ENCODE results near the gene PLA2G2C.
"Not testable (repeated sequence)": the region's sequence is repeated elsewhere in the genome, so short reads cannot be mapped to it uniquely, and the experiment has no call there.

PLA2G2C gene

GRCh38 chr1:20139776-20140612, 46.3 kb downstream of the PLA2G2C start:
- no peak overlapping the region for H3K27ac ChIP-seq
- TF ChIP-seq ZFX (IDR thresholded peaks at IDR 0.05; ENCODE audit: borderline replicate concordance): no peak
- TF ChIP-seq CTCF (IDR thresholded peaks at IDR 0.05): no peak

- H3K27ac ChIP-seq: no peak within 1 kb of the TSS
- TF ChIP-seq ZFX (IDR thresholded peaks at IDR 0.05; ENCODE audit: borderline replicate concordance) (no peak), CTCF (IDR thresholded peaks at IDR 0.05) (no peak)
Measured at GRCh38 chr1:20138961-20139550, 47.3 kb downstream of the PLA2G2C start, which contains the start of gene PLA2G2F. Gene PLA2G2F (plus strand): TSS chr1:20139323. CDS start chr1:20139428, 105 bp downstream.

GRCh38 chr1:20138346-20138745, 48.0 kb downstream of the PLA2G2C start:
- TF ChIP-seq CTCF (IDR thresholded peaks at IDR 0.05) (no peak), ZFX (IDR thresholded peaks at IDR 0.05; ENCODE audit: borderline replicate concordance) (no peak)
- H3K27ac ChIP-seq: no peak overlapping the region

GRCh38 chr1:20137604-20138003, 48.7 kb downstream of the PLA2G2C start:
- TF ChIP-seq CTCF (IDR thresholded peaks at IDR 0.05): no peak
- no peak for TF ChIP-seq ZFX (IDR thresholded peaks at IDR 0.05; ENCODE audit: borderline replicate concordance)
- H3K27ac ChIP-seq: no peak overlapping the region

DNA sequence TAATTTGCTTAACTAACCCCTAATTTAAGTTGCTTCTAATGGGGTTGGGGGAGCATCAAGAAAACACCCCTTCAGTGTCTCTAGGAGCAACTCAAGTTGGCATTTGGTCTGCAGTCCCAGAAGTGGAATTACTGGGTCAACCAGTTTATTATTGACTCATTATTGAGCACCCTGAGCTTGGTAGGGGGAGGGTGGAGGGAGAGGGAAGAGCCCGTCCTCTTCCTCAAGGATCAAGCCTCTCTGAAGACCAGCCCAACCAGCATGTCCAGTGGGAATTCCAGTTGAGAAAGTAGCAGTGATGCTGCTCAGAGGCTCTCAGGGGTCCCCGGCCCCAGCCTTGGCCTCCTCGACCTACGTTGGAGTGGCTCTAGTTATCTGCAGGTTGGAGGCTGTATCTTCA, 49.3 kb downstream of the PLA2G2C start:
- no peak overlapping the region for H3K27ac ChIP-seq
- TF ChIP-seq ZFX (IDR thresholded peaks at IDR 0.05; ENCODE audit: borderline replicate concordance): no peak
- no peak for TF ChIP-seq CTCF (IDR thresholded peaks at IDR 0.05)

DNA sequence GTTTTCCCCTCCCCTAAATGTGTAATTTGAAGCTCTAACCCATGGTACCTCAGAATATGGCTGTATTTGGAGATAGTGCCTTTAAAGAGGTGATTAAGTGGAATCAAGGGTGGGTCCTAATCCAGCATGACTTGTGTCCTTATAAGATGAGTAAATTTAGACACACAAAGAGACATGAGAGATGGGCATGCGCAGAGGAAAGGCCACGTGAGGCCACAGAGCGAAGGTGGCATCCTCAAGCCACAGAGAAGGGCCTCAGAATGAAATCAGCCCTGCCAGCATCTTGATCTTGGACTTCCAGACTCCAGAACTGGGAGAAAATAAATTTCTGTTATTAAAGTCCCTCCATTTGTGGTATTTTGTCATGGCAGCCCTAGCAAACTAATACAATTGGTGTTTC, 50.1 kb downstream of the PLA2G2C start:
- no peak overlapping the region for H3K27ac ChIP-seq
- no peak for TF ChIP-seq ZFX (IDR thresholded peaks at IDR 0.05; ENCODE audit: borderline replicate concordance)
- TF ChIP-seq CTCF (IDR thresholded peaks at IDR 0.05): no peak

- no peak overlapping the region for H3K27ac ChIP-seq
- no peak for TF ChIP-seq ZFX (IDR thresholded peaks at IDR 0.05; ENCODE audit: borderline replicate concordance)
- no peak for TF ChIP-seq CTCF (IDR thresholded peaks at IDR 0.05)
Measured at GRCh38 chr1:20134995-20135394, 51.3 kb downstream of the PLA2G2C start.

DNA sequence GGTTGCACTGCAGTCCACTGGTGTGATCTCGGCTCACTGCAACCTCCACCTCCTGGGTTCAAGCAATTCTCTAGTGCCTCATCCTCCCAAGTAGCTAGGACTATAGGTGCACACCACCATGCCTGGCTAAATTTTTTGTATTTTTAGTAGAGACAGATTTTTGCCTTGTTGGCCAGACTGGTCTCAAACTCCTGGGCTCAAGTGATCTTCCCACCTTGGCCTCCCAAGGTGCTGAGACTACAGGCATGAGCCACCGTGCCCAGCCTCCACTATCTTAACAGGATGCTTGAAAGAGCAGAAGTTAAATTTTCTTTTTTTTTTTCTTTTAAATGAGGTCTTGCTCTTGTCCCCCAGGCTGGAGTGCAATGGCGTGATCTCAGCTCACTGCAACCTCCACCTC, 55.8 kb downstream of the PLA2G2C start:
- H3K27ac ChIP-seq: not testable (repeated sequence)
